Measurements from ENCODE around the gene ID2. TPM values are rescaled to one million over a fixed set of nuclear protein-coding genes. Genes with fewer than 3 reads are reported as not detected.

The ID2 gene
- total RNA-seq, 1 donor from 2014 or later: 11.6 TPM

- DNase-seq (ENCODE audit: low read depth) (no peak), FAIRE-seq (no peak)
- Histone ChIP-seq H3K4me3 (ENCODE audit: low read depth, low read length) (no peak overlapping the region), H3K36me3 (ENCODE audit: control insufficient read depth, insufficient read depth, low read length) (no peaks in the 10 kb centered on the region), H3K27me3 (ENCODE audit: control insufficient read depth, insufficient read depth, low read length) (no peaks in the 10 kb centered on the region)
- no peak for TF ChIP-seq CTCF (IDR thresholded peaks at IDR 0.05; ENCODE audit: insufficient read depth, low read length, severe bottlenecking)
These were observed 20.6 kb upstream of the ID2 start for GRCh38 chr2:8661235-8661634.

GRCh38 chr2:8661736-8662135 lies 20.1 kb upstream of the ID2 start:
- no peak for DNase-seq (ENCODE audit: low read depth)
- Histone ChIP-seq H3K27me3 (ENCODE audit: control insufficient read depth, insufficient read depth, low read length) (no peaks in the 10 kb centered on the region), H3K4me3 (ENCODE audit: low read depth, low read length) (no peak overlapping the region), H3K36me3 (ENCODE audit: control insufficient read depth, insufficient read depth, low read length) (no peaks in the 10 kb centered on the region)
- no peak for TF ChIP-seq CTCF (IDR thresholded peaks at IDR 0.05; ENCODE audit: insufficient read depth, low read length, severe bottlenecking)
- no peak for FAIRE-seq

- TF ChIP-seq CTCF (IDR thresholded peaks at IDR 0.05; ENCODE audit: insufficient read depth, low read length, severe bottlenecking): peak; percentile 42
- Histone ChIP-seq H3K27me3 (ENCODE audit: control insufficient read depth, insufficient read depth, low read length) (no peaks in the 10 kb centered on the region), H3K4me3 (ENCODE audit: low read depth, low read length) (no peak overlapping the region), H3K36me3 (ENCODE audit: control insufficient read depth, insufficient read depth, low read length) (no peaks in the 10 kb centered on the region)
- DNase-seq (ENCODE audit: low read depth) (peak; percentile 73), FAIRE-seq (no peak)
These were observed 19.5 kb upstream of the ID2 start for GRCh38 chr2:8662239-8662879.

GRCh38 chr2:8663997-8664396 lies 17.9 kb upstream of the ID2 start:
- TF ChIP-seq CTCF (IDR thresholded peaks at IDR 0.05; ENCODE audit: insufficient read depth, low read length, severe bottlenecking): no peak
- DNase-seq (ENCODE audit: low read depth) (no peak), FAIRE-seq (no peak)
- H3K4me3 ChIP-seq (ENCODE audit: low read depth, low read length): no peak overlapping the region
- H3K27me3 ChIP-seq (ENCODE audit: control insufficient read depth, insufficient read depth, low read length): peaks cover 2% of the 10 kb centered on the region
- H3K36me3 ChIP-seq (ENCODE audit: control insufficient read depth, insufficient read depth, low read length): no peaks in the 10 kb centered on the region

GRCh38 chr2:8666581-8666980 lies 15.3 kb upstream of the ID2 start:
- Histone ChIP-seq H3K27me3 (ENCODE audit: control insufficient read depth, insufficient read depth, low read length) (peaks cover 2% of the 10 kb centered on the region), H3K4me3 (ENCODE audit: low read depth, low read length) (no peak overlapping the region), H3K36me3 (ENCODE audit: control insufficient read depth, insufficient read depth, low read length) (no peaks in the 10 kb centered on the region)
- no peak for DNase-seq (ENCODE audit: low read depth)
- no peak for FAIRE-seq
- TF ChIP-seq CTCF (IDR thresholded peaks at IDR 0.05; ENCODE audit: insufficient read depth, low read length, severe bottlenecking): no peak

- no peak for TF ChIP-seq CTCF (IDR thresholded peaks at IDR 0.05; ENCODE audit: insufficient read depth, low read length, severe bottlenecking)
- FAIRE-seq: no peak
These were observed 13.9 kb upstream of the ID2 start for GRCh38 chr2:8667896-8668512.

More at GRCh38 chr2:8667896-8668512, 13.9 kb upstream of the ID2 start:
- Histone ChIP-seq H3K36me3 (ENCODE audit: control insufficient read depth, insufficient read depth, low read length) (no peaks in the 10 kb centered on the region), H3K4me3 (ENCODE audit: low read depth, low read length) (no peak overlapping the region), H3K27me3 (ENCODE audit: control insufficient read depth, insufficient read depth, low read length) (peaks cover 2% of the 10 kb centered on the region)
- DNase-seq (ENCODE audit: low read depth): no peak
